ENCODE data around the gene DHRSX.

- no peak for TF ChIP-seq CTCF (IDR thresholded peaks at IDR 0.05)
- TF ChIP-seq POLR2AphosphoS5 (IDR thresholded peaks at IDR 0.05): no peak
- TF ChIP-seq POLR2A (IDR thresholded peaks at IDR 0.05): no peak
Observed at GRCh38 chrX:2545144-2545543, 44.4 kb upstream of the DHRSX start.

Measured in breast epithelium (tissue), 3 donors.